Panc1 (cell line): ENCODE data around the gene HOXC11. TPM values are rescaled to one million over a fixed set of nuclear protein-coding genes. Genes with fewer than 3 reads are reported as not detected.
A peak's percentile ranks its signal among the peaks of the same experiment; 100 is the strongest.

Experiments used
- ATAC-seq: fragments of 200-7000 bp; cut with Tn5 transposase; 2 replicates; pipeline ENCODE4 v1.9.1; 2020; ENCODE audit warnings: mild to moderate bottlenecking, moderate library complexity
- BruUV-seq: library from RNA; stranded (reverse); fragments of 400-500 nt; replicated peaks from 2 replicates; lab custom pipeline; 2021; lab: Mats Ljungman, UMichigan
- CTCF ChIA-PET: fragments of 300-600 bp; sonication (Branson Sonifier 250); formaldehyde crosslinking; loops from one replicate; lab custom pipeline; 2022; ENCODE audit warnings: antibody characterized with exemption; lab: Charles Lee
- POLR2A ChIA-PET: fragments of 300-600 bp; sonication (Branson Sonifier 250); formaldehyde crosslinking; loops from one replicate; lab custom pipeline; 2022; ENCODE audit warnings: antibody characterized with exemption; lab: Charles Lee
- DNase-seq: peaks from one replicate; pipeline ENCODE4 v3.0.0-alpha.2; 2010; ENCODE audit warnings: low read depth, low spot score
- H3K27ac ChIP-seq: 2 replicates; pipeline ENCODE4 v1.5.1; 2011; ENCODE audit warnings: mild to moderate bottlenecking, low read length, inconsistent platforms
- H3K27me3 ChIP-seq: fragments of 200-500 bp; sonication (Bioruptor generic); 2 replicates; pipeline ENCODE4 v1.6.0; 2014; ENCODE audit warnings: low read length, inconsistent platforms; ENCODE audit not compliant: control insufficient read depth, insufficient read depth
- H3K36me3 ChIP-seq: fragments of 200-500 bp; sonication (Bioruptor generic); 2 replicates; pipeline ENCODE4 v1.5.1; 2014; ENCODE audit warnings: inconsistent platforms, mild to moderate bottlenecking, low read length, moderate library complexity; ENCODE audit not compliant: control insufficient read depth, insufficient read depth
- H3K4me1 ChIP-seq: 2 replicates; pipeline ENCODE4 v1.5.1; 2011; ENCODE audit warnings: inconsistent platforms, mild to moderate bottlenecking, low read length, moderate library complexity; ENCODE audit not compliant: control insufficient read depth, insufficient read depth
- H3K4me3 ChIP-seq, 2 experiments: 2 replicates each; pipeline ENCODE4 v1.5.1; 2011 to 2012; ENCODE audit warnings: low read depth in 2 of 2, low read length in 2 of 2, mild to moderate bottlenecking in 2 of 2, inconsistent platforms in 1 of 2, moderate library complexity in 1 of 2
- H3K9me3 ChIP-seq: fragments of 200-500 bp; sonication (Bioruptor generic); 2 replicates; pipeline ENCODE4 v1.5.1; 2014; ENCODE audit warnings: low read depth, mild to moderate bottlenecking, inconsistent platforms, low read length, moderate library complexity; ENCODE audit not compliant: control insufficient read depth, insufficient read depth
- POLR2AphosphoS5 ChIP-seq: IDR thresholded peaks from 2 replicates; pipeline ENCODE4 v1.6.1; 2012; ENCODE audit warnings: mild to moderate bottlenecking, low read depth, low read length, moderate library complexity
- REST ChIP-seq, 2 experiments: IDR thresholded peaks; 2 replicates each; pipeline ENCODE4 v1.6.1; 2011 to 2012; ENCODE audit warnings: low read depth in 2 of 2, control low read depth in 1 of 2, low read length in 1 of 2, mild to moderate bottlenecking in 1 of 2, moderate library complexity in 1 of 2; ENCODE audit not compliant: insufficient read depth in 1 of 2
- SIN3A ChIP-seq: IDR thresholded peaks from 2 replicates; pipeline ENCODE4 v1.6.1; 2012; ENCODE audit warnings: low read depth, mild to moderate bottlenecking, low read length, moderate library complexity, borderline replicate concordance; ENCODE audit not compliant: insufficient read depth
- TCF7L2 ChIP-seq: IDR thresholded peaks from 2 replicates; pipeline ENCODE4 v1.6.1; 2011; ENCODE audit warnings: mild to moderate bottlenecking, low read depth, low read length, inconsistent platforms
- in situ Hi-C: cut with HindIII; loops from 2 replicates; pipeline ENCODE4 v1.10.0; 2016; ENCODE audit warnings: low sequenced_read_pairs, low pct_unique_long_range_greater_than_20kb
- intact Hi-C: fragments of 100-400 bp; cut with micrococcal nuclease; formaldehyde crosslinking; loops from one replicate; pipeline ENCODE4 v1.10.0; 2022; ENCODE audit not compliant: unreplicated experiment
- total RNA-seq: library from RNA; stranded (reverse); gene quantifications from one replicate; pipeline ENCODE4 v1.2.1, GENCODE V29; 2021; ENCODE audit not compliant: unreplicated experiment
- TF ChIP-seq, protein P1 (sequence below): fragments of 450-650 bp; IDR thresholded peaks from 2 replicates; pipeline ENCODE4 v1.5.1; 2017; ENCODE audit warnings: mild to moderate bottlenecking

Gene HOXC11
- total RNA-seq, 1 experiment from 2014 or later: 17.0 TPM

DNA sequence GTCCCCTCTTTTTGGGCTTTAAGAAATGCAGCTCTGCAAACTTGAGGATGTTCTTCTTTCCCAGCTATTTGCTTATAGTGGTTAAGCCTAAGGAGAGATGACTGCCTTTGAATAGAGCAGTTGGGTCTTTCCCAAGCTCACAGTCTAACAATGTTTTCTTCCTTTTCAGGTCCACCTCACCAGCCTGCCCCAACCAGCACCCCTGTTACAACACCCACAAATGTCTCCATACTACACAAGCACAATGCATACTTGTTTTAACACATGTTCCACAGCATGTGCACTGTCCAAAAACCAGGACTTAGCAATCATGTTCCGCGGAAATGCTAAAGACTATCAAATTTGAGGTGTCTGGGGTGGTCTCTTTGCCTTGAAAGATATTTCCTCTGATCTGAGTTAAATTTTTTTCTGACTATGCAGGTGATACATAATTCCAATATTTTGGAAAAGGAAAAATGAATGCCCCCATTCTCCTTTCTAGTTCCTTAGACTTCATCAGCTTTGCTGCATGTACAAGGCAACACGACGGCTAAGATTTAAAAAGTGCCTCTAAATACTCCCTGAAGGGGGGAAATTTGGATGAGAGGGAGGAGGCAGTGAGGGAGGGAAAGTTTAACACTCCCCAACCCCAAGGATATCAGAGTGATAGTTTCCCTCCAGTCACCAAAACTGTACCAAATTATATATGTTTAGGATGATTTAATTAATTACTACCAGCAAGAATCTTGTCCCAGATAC is 40.9 kb upstream of the HOXC11 start:
- H3K27me3 ChIP-seq: no peaks in the 10 kb centered on the region

GRCh38 chr12:53932915-53933314 is 40.0 kb upstream of the HOXC11 start:
- H3K27ac ChIP-seq: peak overlapping the region; percentile 71; the same call in 1 of the 2 replicates
- ATAC-seq (no peak), DNase-seq (no peak)
- peaks cover 24% of the 10 kb centered on the region for H3K4me1 ChIP-seq
- no peaks in the 10 kb centered on the region for H3K9me3 ChIP-seq
- H3K36me3 ChIP-seq: no peaks in the 10 kb centered on the region
- no TSS peak for BruUV-seq
- ChIA-PET CTCF (no interaction called here), POLR2A (no interaction called here)
- in situ Hi-C loops: no loop called here
- intact Hi-C loops: no loop called here
- no peaks in the 10 kb centered on the region for H3K27me3 ChIP-seq
- no peak overlapping the region for H3K4me3 ChIP-seq
- TF ChIP-seq, protein P1, sequence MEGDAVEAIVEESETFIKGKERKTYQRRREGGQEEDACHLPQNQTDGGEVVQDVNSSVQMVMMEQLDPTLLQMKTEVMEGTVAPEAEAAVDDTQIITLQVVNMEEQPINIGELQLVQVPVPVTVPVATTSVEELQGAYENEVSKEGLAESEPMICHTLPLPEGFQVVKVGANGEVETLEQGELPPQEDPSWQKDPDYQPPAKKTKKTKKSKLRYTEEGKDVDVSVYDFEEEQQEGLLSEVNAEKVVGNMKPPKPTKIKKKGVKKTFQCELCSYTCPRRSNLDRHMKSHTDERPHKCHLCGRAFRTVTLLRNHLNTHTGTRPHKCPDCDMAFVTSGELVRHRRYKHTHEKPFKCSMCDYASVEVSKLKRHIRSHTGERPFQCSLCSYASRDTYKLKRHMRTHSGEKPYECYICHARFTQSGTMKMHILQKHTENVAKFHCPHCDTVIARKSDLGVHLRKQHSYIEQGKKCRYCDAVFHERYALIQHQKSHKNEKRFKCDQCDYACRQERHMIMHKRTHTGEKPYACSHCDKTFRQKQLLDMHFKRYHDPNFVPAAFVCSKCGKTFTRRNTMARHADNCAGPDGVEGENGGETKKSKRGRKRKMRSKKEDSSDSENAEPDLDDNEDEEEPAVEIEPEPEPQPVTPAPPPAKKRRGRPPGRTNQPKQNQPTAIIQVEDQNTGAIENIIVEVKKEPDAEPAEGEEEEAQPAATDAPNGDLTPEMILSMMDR: no peak
- no peak for TF ChIP-seq POLR2AphosphoS5
- TF ChIP-seq SIN3A: no peak
- TF ChIP-seq TCF7L2: no peak
- no peak for TF ChIP-seq REST (IDR thresholded peaks at IDR 0.05; ENCODE audit: insufficient read depth in 1 of 2, low read depth in 2 of 2, low read length in 1 of 2)

More for the DNA sequence above, 40.9 kb upstream of the HOXC11 start:
- CTCF ChIA-PET: no interaction called here
- no peaks in the 10 kb centered on the region for H3K9me3 ChIP-seq
- intact Hi-C loops (no loop called here), in situ Hi-C loops (no loop called here)
- no peaks in the 10 kb centered on the region for H3K36me3 ChIP-seq
- POLR2A ChIA-PET: no interaction called here
- ATAC-seq: no peak
- no peak for DNase-seq
- TF ChIP-seq REST (IDR thresholded peaks at IDR 0.05; ENCODE audit: insufficient read depth in 1 of 2, low read depth in 2 of 2, low read length in 1 of 2): no peak
- no peak for TF ChIP-seq TCF7L2
- TF ChIP-seq SIN3A: no peak
- no peak for TF ChIP-seq POLR2AphosphoS5
- TF ChIP-seq, protein P1: no peak
- H3K4me3 ChIP-seq: no peak overlapping the region
- peaks cover 15% of the 10 kb centered on the region for H3K4me1 ChIP-seq
- peak overlapping the region; percentile 37; the same call in 1 of the 2 replicates for H3K27ac ChIP-seq
- BruUV-seq: no TSS peak
